HG03064 (cell line): Measurements from ENCODE around the gene SUSD6.
"Not testable (repeated sequence)": the region's sequence is repeated elsewhere in the genome, so short reads cannot be mapped to it uniquely, and the experiment has no call there.

Experiments
- ATAC-seq: cut with Tn5 transposase; IDR thresholded peaks from one replicate; pipeline ENCODE4 v1.9.1; 2021; ENCODE audit warnings: low read depth; ENCODE audit not compliant: unreplicated experiment

The SUSD6 gene

DNA sequence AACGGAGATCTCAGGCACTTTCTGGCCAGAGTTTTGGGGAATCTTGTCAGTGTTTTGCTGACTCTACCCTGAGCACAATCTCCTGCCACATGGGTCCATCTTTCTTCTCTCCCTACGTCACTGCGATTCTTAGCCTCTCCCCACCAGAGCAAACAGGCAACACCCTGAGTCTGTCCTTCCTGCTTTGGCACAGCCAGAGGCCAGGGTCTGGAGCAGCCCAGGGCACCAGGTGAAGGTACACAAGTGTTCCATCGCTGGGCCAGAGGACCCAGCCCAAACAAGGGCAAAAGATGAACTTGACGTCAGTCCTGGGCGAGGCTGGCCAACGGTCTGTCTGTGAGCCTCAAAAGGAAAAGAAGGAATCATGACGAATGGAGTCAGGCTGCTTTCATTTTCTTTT lies 24.0 kb upstream of the SUSD6 start:
- no peak for ATAC-seq

GRCh38 chr14:69591317-69591716 lies 20.1 kb upstream of the SUSD6 start:
- ATAC-seq = no peak

DNA sequence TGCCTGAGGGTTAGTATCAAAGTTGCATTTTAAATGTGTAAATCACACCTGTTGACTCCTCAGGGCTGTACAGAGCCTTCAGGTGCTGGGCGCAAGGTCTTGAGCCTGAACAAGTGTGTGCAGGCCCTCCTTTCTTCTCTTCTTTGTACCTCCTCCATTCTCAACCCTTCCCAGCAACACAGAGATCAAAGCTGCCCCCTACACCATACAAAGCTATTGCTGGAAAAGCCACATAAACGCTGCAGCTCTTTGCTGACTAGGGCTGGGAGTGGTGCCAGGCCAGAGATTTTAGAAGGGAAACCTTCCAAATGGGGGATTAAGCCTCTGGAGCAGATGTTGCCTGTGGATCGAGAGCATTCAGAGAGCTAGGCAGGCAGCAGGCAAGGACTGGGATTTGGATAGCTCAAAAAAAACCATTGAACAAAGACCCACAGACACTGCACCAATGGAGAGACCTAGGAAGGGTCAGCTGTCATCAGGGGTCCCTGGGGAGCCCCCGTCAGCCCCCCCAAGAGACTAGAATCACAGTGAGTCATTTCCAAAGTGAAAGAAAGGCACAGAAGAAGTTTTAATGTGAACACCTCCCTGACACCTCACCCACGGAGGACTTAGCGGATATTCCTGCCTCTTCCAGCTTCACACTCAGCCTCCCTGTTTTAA lies 18.2 kb upstream of the SUSD6 start:
- ATAC-seq = no peak

GRCh38 chr14:69594846-69595245 lies 16.6 kb upstream of the SUSD6 start:
- ATAC-seq = no peak

GRCh38 chr14:69595336-69595735 lies 16.1 kb upstream of the SUSD6 start:
- ATAC-seq = no peak

DNA sequence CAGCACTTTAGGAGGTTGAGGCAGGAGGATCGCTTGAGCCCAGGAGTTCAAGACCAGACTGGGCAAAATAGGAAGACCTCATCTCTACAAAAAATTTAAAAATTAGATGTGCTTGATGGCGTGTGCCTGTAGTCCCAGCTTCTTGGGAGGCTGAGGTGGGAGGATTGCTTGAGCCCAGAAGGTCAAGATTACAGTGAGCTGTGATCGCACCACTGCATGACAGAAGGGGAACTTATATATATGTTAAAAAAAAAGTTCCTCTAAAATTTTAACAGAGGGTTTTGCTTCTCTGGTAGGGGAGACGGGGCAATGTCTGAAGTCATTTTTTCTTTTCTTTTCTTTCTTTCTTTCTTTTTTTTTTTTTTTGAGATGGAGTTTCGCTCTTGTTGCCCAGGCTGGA lies 12.0 kb upstream of the SUSD6 start:
- ATAC-seq = not testable (repeated sequence)

GRCh38 chr14:69600304-69600891 lies 11.0 kb upstream of the SUSD6 start:
- ATAC-seq = no peak

GRCh38 chr14:69605738-69606137 lies 5.7 kb upstream of the SUSD6 start:
- ATAC-seq = no peak

DNA sequence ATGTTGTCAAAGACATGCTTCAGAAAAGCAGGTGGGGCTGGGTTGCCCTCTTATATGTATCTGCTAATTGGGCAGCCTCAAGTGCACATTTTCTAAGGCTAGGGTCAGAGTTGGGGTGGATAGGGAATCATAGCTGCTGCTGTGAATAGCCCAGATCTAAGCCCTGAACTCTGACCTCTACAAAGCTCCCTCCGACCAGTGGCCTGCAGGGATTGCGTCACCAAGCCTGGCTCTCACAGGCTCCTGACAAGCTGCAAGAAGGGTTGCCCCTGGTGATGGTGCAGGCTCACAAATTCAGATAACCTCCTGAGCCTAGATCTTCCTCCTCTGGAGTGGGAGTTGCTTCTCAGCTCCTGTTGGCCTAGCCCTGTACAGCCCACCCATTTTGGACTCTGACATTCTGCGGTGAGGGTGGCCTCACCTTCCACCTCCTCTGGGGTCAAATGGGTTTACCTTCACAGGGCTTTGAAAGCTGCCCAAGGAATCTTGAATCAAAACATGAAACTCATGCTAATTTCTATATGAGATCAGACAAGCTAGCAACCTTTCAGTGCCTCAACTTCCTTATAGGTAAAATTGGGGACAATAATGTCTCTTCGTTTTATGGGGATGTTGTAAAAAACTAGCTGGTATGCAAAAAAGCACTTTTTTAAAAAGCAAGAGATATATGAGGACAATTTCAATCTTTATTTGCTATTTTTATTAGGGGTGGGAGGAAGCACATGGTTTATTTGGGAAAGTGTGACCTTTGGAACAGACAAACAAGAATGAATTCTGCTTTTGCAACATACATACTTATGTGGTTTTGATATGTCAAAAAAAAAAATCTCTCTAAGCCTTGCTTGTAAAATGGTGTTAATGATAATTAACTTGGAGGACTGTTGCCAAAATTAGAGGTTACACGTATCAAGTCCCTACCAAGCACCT lies 4.9 kb upstream of the SUSD6 start:
- ATAC-seq = no peak

- ATAC-seq = no peak
These were observed 1.1 kb upstream of the SUSD6 start for GRCh38 chr14:69610020-69610873.

DNA sequence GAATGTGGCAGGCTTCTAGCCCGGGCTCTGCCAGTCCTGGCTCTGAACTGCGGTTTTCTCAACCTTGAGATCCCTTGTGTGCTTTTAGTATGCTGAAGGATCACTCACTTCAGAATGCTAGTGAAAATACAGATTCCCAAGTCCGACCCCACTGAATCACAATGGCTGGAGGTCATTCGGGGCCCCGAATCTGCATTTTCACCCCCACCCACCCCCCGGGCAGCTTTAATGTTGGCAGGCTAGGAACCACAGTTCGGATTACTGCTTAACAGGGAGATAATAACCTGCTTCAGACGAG lies 573 bp upstream of the SUSD6 start:
- no peak for ATAC-seq

GRCh38 chr14:69612014-69612782 lies 802 bp downstream of the SUSD6 start:
- ATAC-seq = peak; percentile 24

DNA sequence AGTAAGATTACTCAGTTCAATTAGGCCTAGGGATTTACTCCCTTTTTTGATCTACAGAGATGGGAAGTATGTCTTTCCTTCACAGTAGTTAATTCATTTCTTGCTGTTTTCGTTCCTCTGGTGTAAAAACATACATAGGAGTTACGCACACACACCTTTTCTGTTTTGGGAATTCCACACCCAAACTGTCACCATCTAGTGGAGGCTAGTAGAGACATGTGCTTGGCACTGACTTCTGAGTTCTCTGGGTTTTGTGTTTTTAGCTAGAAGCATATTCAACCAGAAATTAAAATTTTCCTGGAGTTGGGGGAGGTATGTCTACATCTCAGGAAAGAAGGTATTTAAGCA lies 1.4 kb downstream of the SUSD6 start:
- no peak for ATAC-seq

- no peak for ATAC-seq
These were observed 2.1 kb downstream of the SUSD6 start for GRCh38 chr14:69613312-69614073.

DNA sequence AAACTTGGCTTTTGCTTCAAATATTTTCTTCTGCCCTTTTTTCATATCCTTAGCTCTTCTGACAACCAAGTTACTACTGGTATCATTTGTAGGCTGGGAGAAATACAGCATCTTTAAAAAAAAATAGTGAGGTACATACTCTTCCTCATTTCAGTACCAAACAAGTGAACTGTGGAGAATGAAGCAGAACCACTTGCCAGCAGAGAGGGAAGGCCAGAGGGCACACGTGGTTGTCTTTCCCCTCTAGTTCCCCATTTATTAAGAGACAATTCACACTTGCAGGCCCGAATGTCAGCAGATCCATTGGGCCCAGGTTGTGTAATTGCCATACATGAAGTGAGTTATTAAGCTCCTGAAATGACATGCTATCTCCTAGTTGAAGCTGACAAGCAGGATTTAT lies 3.2 kb downstream of the SUSD6 start:
- ATAC-seq = no peak

GRCh38 chr14:69615121-69615495 lies 3.7 kb downstream of the SUSD6 start:
- no peak for ATAC-seq

GRCh38 chr14:69615496-69616407 lies 4.4 kb downstream of the SUSD6 start:
- peak; percentile 52 for ATAC-seq

- no peak for ATAC-seq
These were observed 5.0 kb downstream of the SUSD6 start for GRCh38 chr14:69616408-69616773.

GRCh38 chr14:69617796-69618195 lies 6.4 kb downstream of the SUSD6 start:
- no peak for ATAC-seq
